NT2/D1 (cell line): ENCODE data around the gene IGFBP4.

Source experiments
- DNase-seq: peaks from one replicate; pipeline ENCODE4 v3.0.0-alpha.2; 2011; ENCODE audit warnings: low read depth, low spot score
- H3K27me3 ChIP-seq: 2 replicates; pipeline ENCODE4 v1.6.0; 2011; ENCODE audit warnings: mild to moderate bottlenecking; ENCODE audit not compliant: insufficient read length, insufficient read depth
- H3K36me3 ChIP-seq: 2 replicates; pipeline ENCODE4 v1.6.1; 2011; ENCODE audit warnings: mild to moderate bottlenecking, low read length, mixed read lengths; ENCODE audit not compliant: insufficient read depth, insufficient read length
- H3K4me1 ChIP-seq: 2 replicates; pipeline ENCODE4 v1.5.1; 2011; ENCODE audit not compliant: insufficient read depth, insufficient read length
- H3K4me3 ChIP-seq: 2 replicates; pipeline ENCODE4 v1.5.1; 2011; ENCODE audit warnings: low read depth; ENCODE audit not compliant: insufficient read length
- H3K9ac ChIP-seq: 2 replicates; pipeline ENCODE4 v1.6.0; 2011; ENCODE audit warnings: low read depth; ENCODE audit not compliant: insufficient read length
- H3K9me3 ChIP-seq: 2 replicates; pipeline ENCODE4 v1.5.1; 2011; ENCODE audit warnings: mild to moderate bottlenecking, low read length; ENCODE audit not compliant: insufficient read depth
- SUZ12 ChIP-seq: IDR thresholded peaks from 2 replicates; pipeline ENCODE4 v1.6.1; 2011; ENCODE audit not compliant: insufficient read length, insufficient read depth; ENCODE audit errors: extremely low read depth
- YY1 ChIP-seq: IDR thresholded peaks from 2 replicates; pipeline ENCODE4 v1.6.1; 2011; ENCODE audit not compliant: insufficient read length, insufficient read depth
- ZNF274 ChIP-seq: IDR thresholded peaks from 2 replicates; pipeline ENCODE4 v1.6.1; 2011; ENCODE audit warnings: mild to moderate bottlenecking, low read depth, low read length

The IGFBP4 gene

DNA sequence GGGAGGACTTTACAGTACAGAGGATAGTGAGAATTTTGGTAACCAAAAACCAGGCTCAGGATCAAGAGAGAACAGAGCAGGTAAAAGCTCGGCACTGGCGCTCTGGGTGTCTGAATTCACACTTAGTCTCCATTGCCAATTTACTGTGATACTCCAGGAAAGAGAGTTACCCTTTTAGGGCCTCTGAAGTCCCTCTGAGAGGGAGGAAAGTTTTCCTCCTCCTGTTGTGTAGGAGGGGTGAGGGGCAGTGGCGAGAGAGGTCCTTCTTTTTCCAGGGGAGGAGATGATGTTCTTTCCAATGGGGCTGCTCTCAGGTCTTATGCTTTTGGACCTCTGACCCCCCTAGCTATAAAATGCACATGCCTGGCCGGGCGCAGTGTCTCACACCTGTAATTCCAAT is 63.5 kb downstream of the IGFBP4 start:
- H3K4me1 ChIP-seq: peaks cover 21% of the 10 kb centered on the region
- TF ChIP-seq ZNF274 (no peak), YY1 (no peak), SUZ12 (no peak)
- no peak overlapping the region for H3K9ac ChIP-seq
- no peak for DNase-seq
- no peaks in the 10 kb centered on the region for H3K36me3 ChIP-seq
- no peaks in the 10 kb centered on the region for H3K27me3 ChIP-seq
- peaks cover 8% of the 10 kb centered on the region; the same call in 1 of the 2 replicates for H3K9me3 ChIP-seq
- no peak overlapping the region for H3K4me3 ChIP-seq
